ENCODE data around the gene MIB2.
A peak's percentile ranks its signal among the peaks of the same experiment; 100 is the strongest.

Gene MIB2

GRCh38 chr1:1678581-1679380 is 63.5 kb downstream of the MIB2 start:
- peak in 1 of 2 donors; percentile 54 for DNase-seq (ENCODE audit: low read depth in 2 of 2)
